HEK293 (cell line): ENCODE results near the gene ZNF705A.
A peak's percentile ranks its signal among the peaks of the same experiment; 100 is the strongest.

ENCODE experiments used
- CTCF ChIA-PET: fragments of 350-600 bp; formaldehyde crosslinking; extraction: SDS; loops from one replicate; lab custom pipeline; 2021; ENCODE audit warnings: antibody characterized with exemption; lab: Yijun Ruan, JAX
- POLR2A ChIA-PET: fragments of 300-600 bp; formaldehyde crosslinking; extraction: SDS; loops from one replicate; lab custom pipeline; 2020; ENCODE audit warnings: antibody characterized with exemption, inconsistent platforms; lab: Yijun Ruan, JAX
- H3K27ac ChIP-seq: fragments of 200-500 bp; sonication (Bioruptor generic); 2 replicates; pipeline ENCODE4 v1.5.1; 2014; ENCODE audit warnings: low read depth, low read length, control low read depth, inconsistent platforms; ENCODE audit errors: extremely low read depth
- H3K36me3 ChIP-seq, 2 experiments: fragments of 200-500 bp in 1 of 2; sonication (Bioruptor generic) in 1 of 2; 1 replicate in 1 of 2; 2 replicates in 1 of 2; pipeline ENCODE4 v1.5.1; 2014 to 2017; ENCODE audit warnings: inconsistent platforms in 2 of 2, low read length in 2 of 2; ENCODE audit not compliant: control insufficient read depth in 2 of 2, insufficient read depth in 1 of 2
- H3K4me1 ChIP-seq: fragments of 200-500 bp; sonication (Bioruptor generic); 2 replicates; pipeline ENCODE4 v1.5.1; 2014; ENCODE audit warnings: mild to moderate bottlenecking, low read length, inconsistent platforms; ENCODE audit not compliant: control insufficient read depth, insufficient read depth
- H3K4me3 ChIP-seq: 2 replicates; pipeline ENCODE4 v1.5.1; 2011; ENCODE audit warnings: low read depth, mild to moderate bottlenecking, control low read depth, low read length, moderate library complexity
- H3K9me3 ChIP-seq: fragments of 200-500 bp; sonication (Bioruptor generic); 2 replicates; pipeline ENCODE4 v1.5.1; 2014; ENCODE audit warnings: low read depth, low read length, inconsistent platforms; ENCODE audit not compliant: control insufficient read depth, insufficient read depth
- CTCF ChIP-seq: fragments of 450-650 bp; formaldehyde crosslinking; IDR thresholded peaks from 2 replicates; pipeline ENCODE4 v1.5.1; 2016; ENCODE audit warnings: missing biosample characterization, missing genetic modification characterization
- HOXC10 ChIP-seq: sonication (generic); formaldehyde crosslinking; IDR thresholded peaks from 2 replicates; pipeline ENCODE4 v1.8.1; 2023; ENCODE audit warnings: mild to moderate bottlenecking, missing genetic modification reagents
- KLF1 ChIP-seq: fragments of 450-650 bp; formaldehyde crosslinking; IDR thresholded peaks from 2 replicates; pipeline ENCODE4 v1.5.1; 2016; ENCODE audit warnings: missing biosample characterization, missing genetic modification characterization
- KLF10 ChIP-seq: fragments of 450-650 bp; IDR thresholded peaks from 2 replicates; pipeline ENCODE4 v1.5.1; 2018; ENCODE audit warnings: missing biosample characterization, mild to moderate bottlenecking, missing genetic modification characterization
- MYNN ChIP-seq: fragments of 450-650 bp; formaldehyde crosslinking; IDR thresholded peaks from 2 replicates; pipeline ENCODE4 v1.5.1; 2016; ENCODE audit warnings: missing biosample characterization, missing genetic modification characterization, borderline replicate concordance
- PRDM1 ChIP-seq: fragments of 450-650 bp; formaldehyde crosslinking; IDR thresholded peaks from 2 replicates; pipeline ENCODE4; 2016; ENCODE audit warnings: missing biosample characterization, missing genetic modification characterization
- SP7 ChIP-seq: fragments of 450-650 bp; formaldehyde crosslinking; IDR thresholded peaks from 2 replicates; pipeline ENCODE4 v1.5.1; 2016; ENCODE audit warnings: missing biosample characterization, missing genetic modification characterization
- WT1 ChIP-seq: fragments of 450-650 bp; formaldehyde crosslinking; IDR thresholded peaks from 2 replicates; pipeline ENCODE4 v1.5.1; 2016; ENCODE audit warnings: missing biosample characterization, missing genetic modification characterization
- ZBTB11 ChIP-seq: fragments of 450-650 bp; formaldehyde crosslinking; conservative IDR thresholded peaks from 2 replicates; pipeline ENCODE4 v1.5.1; 2016; ENCODE audit warnings: low read depth, missing biosample characterization, missing genetic modification characterization
- ZBTB20 ChIP-seq: fragments of 450-650 bp; formaldehyde crosslinking; IDR thresholded peaks from 2 replicates; pipeline ENCODE4 v1.5.1; 2016; ENCODE audit warnings: missing biosample characterization, missing genetic modification characterization
- ZNF10 ChIP-seq: fragments of 450-650 bp; formaldehyde crosslinking; IDR thresholded peaks from 2 replicates; pipeline ENCODE4 v1.5.1; 2017; ENCODE audit warnings: missing biosample characterization, missing genetic modification characterization
- ZNF114 ChIP-seq: fragments of 450-650 bp; formaldehyde crosslinking; IDR thresholded peaks from 2 replicates; pipeline ENCODE4 v1.5.0; 2017; ENCODE audit warnings: missing biosample characterization, missing genetic modification characterization
- ZNF148 ChIP-seq: fragments of 450-650 bp; formaldehyde crosslinking; IDR thresholded peaks from 2 replicates; pipeline ENCODE4 v1.5.0; 2017; ENCODE audit warnings: missing biosample characterization, missing genetic modification characterization, borderline replicate concordance
- ZNF2 ChIP-seq: fragments of 450-650 bp; formaldehyde crosslinking; IDR thresholded peaks from 2 replicates; pipeline ENCODE4 v1.5.1; 2016; ENCODE audit warnings: missing biosample characterization, missing genetic modification characterization
- ZNF211 ChIP-seq: fragments of 450-650 bp; formaldehyde crosslinking; IDR thresholded peaks from 2 replicates; pipeline ENCODE4 v1.5.1; 2016; ENCODE audit warnings: low read depth, missing biosample characterization, missing genetic modification characterization
- ZNF24 ChIP-seq: fragments of 450-650 bp; formaldehyde crosslinking; IDR thresholded peaks from 2 replicates; pipeline ENCODE4 v1.5.1; 2016; ENCODE audit warnings: missing biosample characterization, missing genetic modification characterization
- ZNF324 ChIP-seq: fragments of 450-650 bp; formaldehyde crosslinking; IDR thresholded peaks from 2 replicates; pipeline ENCODE4 v1.5.1; 2016; ENCODE audit warnings: missing biosample characterization, missing genetic modification characterization
- ZNF335 ChIP-seq: fragments of 450-650 bp; formaldehyde crosslinking; conservative IDR thresholded peaks from 2 replicates; pipeline ENCODE4 v1.5.1; 2016; ENCODE audit warnings: missing biosample characterization, missing genetic modification characterization
- ZNF433 ChIP-seq: fragments of 450-650 bp; formaldehyde crosslinking; IDR thresholded peaks from 2 replicates; pipeline ENCODE4 v1.5.1; 2016; ENCODE audit warnings: missing biosample characterization, missing genetic modification characterization, low read depth
- ZNF48 ChIP-seq: fragments of 450-650 bp; formaldehyde crosslinking; IDR thresholded peaks from 2 replicates; pipeline ENCODE4 v1.5.1; 2016; ENCODE audit warnings: missing biosample characterization, missing genetic modification characterization
- ZNF501 ChIP-seq: fragments of 450-650 bp; formaldehyde crosslinking; IDR thresholded peaks from 2 replicates; pipeline ENCODE4 v1.5.1; 2016; ENCODE audit warnings: missing biosample characterization, missing genetic modification characterization
- ZNF510 ChIP-seq: fragments of 450-650 bp; formaldehyde crosslinking; IDR thresholded peaks from 2 replicates; pipeline ENCODE4 v1.5.1; 2018; ENCODE audit warnings: mild to moderate bottlenecking, missing genetic modification characterization, missing biosample characterization; ENCODE audit not compliant: insufficient replicate concordance
- ZNF521 ChIP-seq: fragments of 450-650 bp; formaldehyde crosslinking; IDR thresholded peaks from 2 replicates; pipeline ENCODE4 v1.5.1; 2017; ENCODE audit warnings: missing biosample characterization, mild to moderate bottlenecking, missing genetic modification characterization
- ZNF596 ChIP-seq: fragments of 450-650 bp; IDR thresholded peaks from 2 replicates; pipeline ENCODE4 v1.5.0; 2018; ENCODE audit warnings: missing biosample characterization, mild to moderate bottlenecking, missing genetic modification characterization, moderate library complexity
- ZNF623 ChIP-seq: fragments of 450-650 bp; formaldehyde crosslinking; IDR thresholded peaks from 2 replicates; pipeline ENCODE4 v1.5.1; 2016; ENCODE audit warnings: missing biosample characterization, missing genetic modification characterization
- ZNF654 ChIP-seq: fragments of 450-650 bp; formaldehyde crosslinking; IDR thresholded peaks from 2 replicates; pipeline ENCODE4 v1.5.1; 2016; ENCODE audit warnings: low read depth, missing biosample characterization, missing genetic modification characterization
- ZNF664 ChIP-seq: fragments of 450-650 bp; formaldehyde crosslinking; IDR thresholded peaks from 2 replicates; pipeline ENCODE4 v1.5.1; 2016; ENCODE audit warnings: missing biosample characterization, missing genetic modification characterization
- ZNF747 ChIP-seq: fragments of 450-650 bp; formaldehyde crosslinking; IDR thresholded peaks from 2 replicates; pipeline ENCODE4 v1.5.1; 2016; ENCODE audit warnings: missing biosample characterization, missing genetic modification characterization
- ZNF777 ChIP-seq: fragments of 450-650 bp; formaldehyde crosslinking; IDR thresholded peaks from 2 replicates; pipeline ENCODE4 v1.5.1; 2017; ENCODE audit warnings: missing biosample characterization, missing genetic modification characterization, borderline replicate concordance
- ZSCAN23 ChIP-seq: fragments of 450-650 bp; formaldehyde crosslinking; IDR thresholded peaks from 2 replicates; pipeline ENCODE4 v1.5.1; 2016; ENCODE audit warnings: missing biosample characterization, missing genetic modification characterization

The ZNF705A gene

GRCh38 chr12:8156845-8157244, at the start of gene ZNF705A:
ZNF705A (plus strand) TSS chr12:8157015; CDS start chr12:8172626, 15,611 bp downstream.
- H3K36me3 ChIP-seq = no peaks in the 10 kb centered on the region
- H3K4me1 ChIP-seq = no peaks in the 10 kb centered on the region
- no peak within 1 kb of the TSS for H3K4me3 ChIP-seq
- ChIA-PET CTCF (interaction anchor here (0.5 to 1.0 kb wide), 2 partner anchors 17 to 360 kb away, joined by 3 to 5 read pairs; no protein-coding TSS in a partner anchor), POLR2A (no interaction called here)
- no peaks in the 10 kb centered on the region for H3K9me3 ChIP-seq
- no peak within 1 kb of the TSS for H3K27ac ChIP-seq
- TF ChIP-seq WT1 (tag by site-specific recombination) (no peak), KLF10 (no peak), ZNF664 (tag by site-specific recombination) (no peak), PRDM1 (no peak), ZNF521 (no peak), HOXC10 (CRISPR knock-in tag) (no peak), SP7 (tag by site-specific recombination) (no peak), ZBTB20 (tag by site-specific recombination) (no peak; the same call in 1 of the 2 replicates), ZNF48 (tag by site-specific recombination) (no peak), ZNF747 (no peak)

GRCh38 chr12:8108808-8109398, 47.9 kb upstream of the ZNF705A start:
- no peaks in the 10 kb centered on the region for H3K9me3 ChIP-seq
- H3K27ac ChIP-seq = no peak overlapping the region
- H3K36me3 ChIP-seq = no peaks in the 10 kb centered on the region
- no peak overlapping the region for H3K4me3 ChIP-seq
- no peaks in the 10 kb centered on the region for H3K4me1 ChIP-seq
- ChIA-PET POLR2A (no interaction called here), CTCF (interaction anchor here (0.5 to 3.8 kb wide), 36 partner anchors 10 to 442 kb away, joined by 3 to 38 read pairs (median 4); partner anchors contain the start of genes CLEC4A and FAM90A1)
- TF ChIP-seq ZNF777 (tag by site-specific recombination) = no peak
- TF ChIP-seq ZNF335 = peak; percentile 58; the same call in 1 of the 2 replicates
- TF ChIP-seq MYNN (tag by site-specific recombination) = no peak
- TF ChIP-seq ZSCAN23 (tag by site-specific recombination) = no peak
- TF ChIP-seq ZBTB11 (tag by site-specific recombination) = no peak
- no peak for TF ChIP-seq ZNF596 (tag by site-specific recombination)
- no peak for TF ChIP-seq ZNF324 (tag by site-specific recombination)
- TF ChIP-seq CTCF = peak; percentile 78
- TF ChIP-seq ZNF24 (tag by site-specific recombination) = no peak
- TF ChIP-seq ZNF433 = no peak
- TF ChIP-seq ZNF501 = no peak
- no peak for TF ChIP-seq ZBTB20 (tag by site-specific recombination)
- TF ChIP-seq ZNF623 (tag by site-specific recombination) = no peak
- no peak for TF ChIP-seq ZNF211 (tag by site-specific recombination)
- TF ChIP-seq ZNF148 (tag by site-specific recombination) = no peak
- TF ChIP-seq ZNF114 (tag by site-specific recombination) = no peak
- TF ChIP-seq PRDM1 = no peak
- peak; percentile 42; the same call in 1 of the 2 replicates for TF ChIP-seq ZNF2 (tag by site-specific recombination)
- TF ChIP-seq ZNF654 (tag by site-specific recombination) = peak; percentile 88
- no peak for TF ChIP-seq ZNF10 (tag by site-specific recombination)
- TF ChIP-seq KLF1 (tag by site-specific recombination) = no peak
- TF ChIP-seq ZNF510 (tag by site-specific recombination) = no peak
